Keratinocyte (primary cell): ENCODE data around the gene TET2. TPM values are rescaled to one million over a fixed set of nuclear protein-coding genes. Genes with fewer than 3 reads are reported as not detected.
"Not testable (repeated sequence)": the region's sequence is repeated elsewhere in the genome, so short reads cannot be mapped to it uniquely, and the experiment has no call there.

Experiments used
- DNase-seq: peaks from one replicate; pipeline ENCODE4 v3.0.0-alpha.2; 2011; ENCODE audit warnings: low read depth, missing footprints, low spot score
- FAIRE-seq: peaks from 2 replicates; lab custom pipeline; 2011; peaks lifted over from hg19 to GRCh38; lab: Jason Lieb, UNC
- H2AFZ ChIP-seq: 2 replicates; pipeline ENCODE4 v1.6.0; 2012; ENCODE audit warnings: low read length, control low read depth, inconsistent platforms; ENCODE audit not compliant: control insufficient read depth
- H3K27ac ChIP-seq: 2 replicates; pipeline ENCODE4 v1.5.1; 2011; ENCODE audit warnings: low read length; ENCODE audit not compliant: control insufficient read depth, insufficient read depth
- H3K27me3 ChIP-seq: 3 replicates; pipeline ENCODE4 v1.6.0; 2011; ENCODE audit warnings: low read length; ENCODE audit not compliant: control insufficient read depth, insufficient read depth; ENCODE audit errors: extremely low read depth
- H3K36me3 ChIP-seq, 2 experiments: 2 replicates in 1 of 2; 3 replicates in 1 of 2; pipeline ENCODE4 v1.5.1; 2011; ENCODE audit warnings: low read length in 2 of 2, mild to moderate bottlenecking in 1 of 2; ENCODE audit not compliant: control insufficient read depth in 2 of 2, insufficient read depth in 2 of 2; ENCODE audit errors: extremely low read depth in 1 of 2
- H3K4me1 ChIP-seq: 3 replicates; pipeline ENCODE4 v1.5.1; 2011; ENCODE audit warnings: low read length; ENCODE audit not compliant: control insufficient read depth, insufficient read depth; ENCODE audit errors: extremely low read depth
- H3K4me2 ChIP-seq: 3 replicates; pipeline ENCODE4 v1.6.0; 2011; ENCODE audit warnings: low read depth, low read length; ENCODE audit not compliant: control insufficient read depth, insufficient read depth; ENCODE audit errors: extremely low read depth
- H3K4me3 ChIP-seq, 3 experiments: fragments of 200-600 bp in 1 of 3; sonication (generic) in 1 of 3; 2 replicates in 2 of 3; 3 replicates in 1 of 3; pipeline ENCODE4 v1.5.1; 2011 to 2016; ENCODE audit warnings: low read length in 3 of 3, mild to moderate bottlenecking in 3 of 3, control low read depth in 2 of 3, inconsistent platforms in 1 of 3, low read depth in 1 of 3, mixed read lengths in 1 of 3, mixed run types in 1 of 3, moderate library complexity in 1 of 3; ENCODE audit not compliant: control insufficient read depth in 2 of 3, insufficient read depth in 2 of 3; ENCODE audit errors: extremely low read depth in 1 of 3
- H3K79me2 ChIP-seq: 2 replicates; pipeline ENCODE4 v1.6.0; 2012; ENCODE audit warnings: low read length; ENCODE audit not compliant: control insufficient read depth, insufficient read depth
- H3K9ac ChIP-seq: 3 replicates; pipeline ENCODE4 v1.6.0; 2011; ENCODE audit warnings: low read length; ENCODE audit not compliant: control insufficient read depth, insufficient read depth; ENCODE audit errors: extremely low read depth
- H3K9me1 ChIP-seq: 3 replicates; pipeline ENCODE4 v1.6.0; 2011; ENCODE audit warnings: low read length; ENCODE audit not compliant: control insufficient read depth, insufficient read depth; ENCODE audit errors: extremely low read depth
- H3K9me3 ChIP-seq: 2 replicates; pipeline ENCODE4 v1.5.1; 2012; ENCODE audit warnings: low read depth, low read length; ENCODE audit not compliant: control insufficient read depth
- H4K20me1 ChIP-seq: 3 replicates; pipeline ENCODE4 v1.6.0; 2011; ENCODE audit warnings: low read length; ENCODE audit not compliant: control insufficient read depth, insufficient read depth; ENCODE audit errors: extremely low read depth
- EZH2 ChIP-seq: IDR thresholded peaks from one replicate; pipeline ENCODE4 v1.6.1; 2012; ENCODE audit warnings: inconsistent platforms, mild to moderate bottlenecking, low read length, moderate library complexity
- dilution Hi-C: fragments of 300-500 bp; cut with MboI; formaldehyde crosslinking; loops from one replicate; pipeline ENCODE4 v1.7.0; 2020; ENCODE audit warnings: low sequenced_read_pairs; ENCODE audit not compliant: extremely low pct_ligation_motif_present
- polyA plus RNA-seq, 5 experiments: library from polyadenylated mRNA; depleted of rRNA in 3 of 5; stranded (reverse) in 3 of 5; stranded (forward) in 1 of 5; unstranded in 1 of 5; fragments of >200 nt; gene quantifications; 1 replicate in 1 of 5; 2 replicates in 3 of 5; 3 replicates in 1 of 5; pipeline versions ENCODE4 v1.2.1 to v1.2.3, GENCODE V29; 2011 to 2012; ENCODE audit warnings: missing spikeins in 2 of 5, low read depth in 1 of 5, low replicate concordance in 1 of 5
- TF ChIP-seq, protein P1 (sequence below), 3 experiments: IDR thresholded peaks in 1 of 3; conservative IDR thresholded peaks in 1 of 3; optimal IDR thresholded peaks in 1 of 3; 2 replicates in 2 of 3; 3 replicates in 1 of 3; pipeline versions ENCODE3 to v1.5.1; 2011; ENCODE audit warnings: low read length in 3 of 3, mild to moderate bottlenecking in 3 of 3, moderate library complexity in 2 of 3, control low read depth in 1 of 3, inconsistent platforms in 1 of 3; ENCODE audit not compliant: insufficient read depth in 2 of 3; ENCODE audit errors: extremely low read depth in 1 of 3

Gene TET2
- polyA plus RNA-seq, 1 donor (not counting 4 experiments of a cell fraction or from before 2014, with no cell fraction given), result 9.6 TPM

DNA sequence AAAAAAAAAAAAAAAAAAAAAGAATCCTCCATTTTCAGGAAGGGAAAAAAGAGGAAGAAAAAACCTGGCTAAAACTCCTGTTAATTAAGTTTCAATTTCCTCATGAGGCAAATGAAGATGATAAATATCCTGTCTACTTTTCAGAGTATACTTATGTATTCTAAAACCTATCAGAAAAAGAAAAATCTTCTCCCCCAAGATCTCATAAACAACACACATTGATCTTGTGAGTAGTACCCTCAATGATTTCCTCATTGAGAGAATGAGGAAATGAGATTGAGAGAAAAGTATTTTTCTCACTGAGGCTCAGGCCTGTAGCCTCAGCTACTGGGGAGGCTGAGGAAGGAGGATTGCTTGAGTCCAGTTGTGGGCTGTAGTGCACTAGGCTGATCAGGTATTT lies 146.7 kb downstream of the TET2 start:
- H3K36me3 ChIP-seq, result no peaks in the 10 kb centered on the region
- no peaks in the 10 kb centered on the region for H3K9me3 ChIP-seq
- H3K27ac ChIP-seq, result no peak overlapping the region
- no peak overlapping the region for H3K4me3 ChIP-seq
- FAIRE-seq (no peak), DNase-seq (no peak)
- no peak overlapping the region for H3K9ac ChIP-seq
- H3K9me1 ChIP-seq, result no peaks in the 10 kb centered on the region
- H3K4me1 ChIP-seq, result peaks cover 2% of the 10 kb centered on the region
- no peak overlapping the region for H3K4me2 ChIP-seq
- H3K79me2 ChIP-seq, result no peaks in the 10 kb centered on the region
- TF ChIP-seq EZH2, result no peak
- TF ChIP-seq, protein P1, sequence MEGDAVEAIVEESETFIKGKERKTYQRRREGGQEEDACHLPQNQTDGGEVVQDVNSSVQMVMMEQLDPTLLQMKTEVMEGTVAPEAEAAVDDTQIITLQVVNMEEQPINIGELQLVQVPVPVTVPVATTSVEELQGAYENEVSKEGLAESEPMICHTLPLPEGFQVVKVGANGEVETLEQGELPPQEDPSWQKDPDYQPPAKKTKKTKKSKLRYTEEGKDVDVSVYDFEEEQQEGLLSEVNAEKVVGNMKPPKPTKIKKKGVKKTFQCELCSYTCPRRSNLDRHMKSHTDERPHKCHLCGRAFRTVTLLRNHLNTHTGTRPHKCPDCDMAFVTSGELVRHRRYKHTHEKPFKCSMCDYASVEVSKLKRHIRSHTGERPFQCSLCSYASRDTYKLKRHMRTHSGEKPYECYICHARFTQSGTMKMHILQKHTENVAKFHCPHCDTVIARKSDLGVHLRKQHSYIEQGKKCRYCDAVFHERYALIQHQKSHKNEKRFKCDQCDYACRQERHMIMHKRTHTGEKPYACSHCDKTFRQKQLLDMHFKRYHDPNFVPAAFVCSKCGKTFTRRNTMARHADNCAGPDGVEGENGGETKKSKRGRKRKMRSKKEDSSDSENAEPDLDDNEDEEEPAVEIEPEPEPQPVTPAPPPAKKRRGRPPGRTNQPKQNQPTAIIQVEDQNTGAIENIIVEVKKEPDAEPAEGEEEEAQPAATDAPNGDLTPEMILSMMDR (optimal IDR thresholded peaks at IDR 0.05 in 1 of 3, IDR thresholded peaks at IDR 0.05 in 1 of 3, conservative IDR thresholded peaks at IDR 0.05 in 1 of 3; ENCODE audit: extremely low read depth in 1 of 3, insufficient read depth in 2 of 3, low read length in 3 of 3), result no peak
- dilution Hi-C loops, result no loop called here
- H4K20me1 ChIP-seq, result no peaks in the 10 kb centered on the region
- no peaks in the 10 kb centered on the region for H3K27me3 ChIP-seq
- no peak overlapping the region for H2AFZ ChIP-seq

GRCh38 chr4:105296672-105297071 lies 150.0 kb downstream of the TET2 start:
- Histone ChIP-seq H2AFZ (no peak overlapping the region), H3K4me1 (no peaks in the 10 kb centered on the region), H4K20me1 (no peaks in the 10 kb centered on the region), H3K9ac (no peak overlapping the region), H3K9me1 (no peaks in the 10 kb centered on the region), H3K4me2 (no peak overlapping the region), H3K9me3 (no peaks in the 10 kb centered on the region), H3K27me3 (no peaks in the 10 kb centered on the region), H3K36me3 (no peaks in the 10 kb centered on the region), H3K4me3 (no peak overlapping the region), H3K27ac (no peak overlapping the region), H3K79me2 (no peaks in the 10 kb centered on the region)
- no peak for DNase-seq
- TF ChIP-seq EZH2, result no peak
- TF ChIP-seq, protein P1 (optimal IDR thresholded peaks at IDR 0.05 in 1 of 3, IDR thresholded peaks at IDR 0.05 in 1 of 3, conservative IDR thresholded peaks at IDR 0.05 in 1 of 3; ENCODE audit: extremely low read depth in 1 of 3, insufficient read depth in 2 of 3, low read length in 3 of 3), result no peak
- dilution Hi-C loops, result no loop called here
- FAIRE-seq, result no peak

GRCh38 chr4:105299027-105299426 lies 152.4 kb downstream of the TET2 start:
- H3K27ac ChIP-seq, H3K9ac ChIP-seq, H3K9me1 ChIP-seq, H3K36me3 ChIP-seq, dilution Hi-C loops, H4K20me1 ChIP-seq, FAIRE-seq, H2AFZ ChIP-seq, H3K79me2 ChIP-seq, H3K4me3 ChIP-seq, DNase-seq, H3K9me3 ChIP-seq, H3K27me3 ChIP-seq, H3K4me2 ChIP-seq, H3K4me1 ChIP-seq: not testable (repeated sequence)
